Skeletal muscle tissue (tissue), 4 donors: ENCODE data around the gene SIRT4. TPM values are rescaled to one million over a fixed set of nuclear protein-coding genes. Genes with fewer than 3 reads are reported as not detected.

ENCODE experiments used
- H3K27ac ChIP-seq: one replicate; pipeline ENCODE4 v1.7.0; 2013; ENCODE audit warnings: mild to moderate bottlenecking, low read depth, low read length, inconsistent platforms
- H3K27me3 ChIP-seq, 3 donors: one replicate each; pipeline ENCODE4 v1.7.0; 2013; ENCODE audit warnings: low read length in 3 of 3; ENCODE audit not compliant: control insufficient read depth in 3 of 3, insufficient read depth in 3 of 3
- H3K36me3 ChIP-seq, 3 donors: one replicate each; pipeline ENCODE4 v1.7.0; 2013; ENCODE audit warnings: low read length in 3 of 3; ENCODE audit not compliant: control insufficient read depth in 3 of 3, insufficient read depth in 3 of 3
- H3K4me1 ChIP-seq, 3 donors: one replicate each; pipeline ENCODE4 v1.7.0; 2013; ENCODE audit warnings: low read length in 3 of 3, mild to moderate bottlenecking in 3 of 3; ENCODE audit not compliant: control insufficient read depth in 3 of 3, insufficient read depth in 3 of 3
- H3K4me3 ChIP-seq, 3 donors: one replicate each; pipeline ENCODE4 v1.7.0; 2013; ENCODE audit warnings: low read length in 3 of 3
- H3K9ac ChIP-seq, 3 donors: one replicate each; pipeline ENCODE4 v1.7.0; 2013; ENCODE audit warnings: low read length in 3 of 3, mild to moderate bottlenecking in 3 of 3, moderate library complexity in 2 of 3, low read depth in 1 of 3
- H3K9me3 ChIP-seq, 3 donors: one replicate each; pipeline ENCODE4 v1.7.0; 2013; ENCODE audit warnings: low read length in 3 of 3; ENCODE audit not compliant: control insufficient read depth in 3 of 3
- total RNA-seq: library from RNA; depleted of rRNA; stranded (reverse); fragments of >200 nt; gene quantifications from one replicate; pipeline ENCODE4 v1.2.3, GENCODE V29; 2014
- donor health status: Osteomylitis.

SIRT4 gene
- total RNA-seq, 1 donor from 2014 or later = 3.7 TPM

DNA sequence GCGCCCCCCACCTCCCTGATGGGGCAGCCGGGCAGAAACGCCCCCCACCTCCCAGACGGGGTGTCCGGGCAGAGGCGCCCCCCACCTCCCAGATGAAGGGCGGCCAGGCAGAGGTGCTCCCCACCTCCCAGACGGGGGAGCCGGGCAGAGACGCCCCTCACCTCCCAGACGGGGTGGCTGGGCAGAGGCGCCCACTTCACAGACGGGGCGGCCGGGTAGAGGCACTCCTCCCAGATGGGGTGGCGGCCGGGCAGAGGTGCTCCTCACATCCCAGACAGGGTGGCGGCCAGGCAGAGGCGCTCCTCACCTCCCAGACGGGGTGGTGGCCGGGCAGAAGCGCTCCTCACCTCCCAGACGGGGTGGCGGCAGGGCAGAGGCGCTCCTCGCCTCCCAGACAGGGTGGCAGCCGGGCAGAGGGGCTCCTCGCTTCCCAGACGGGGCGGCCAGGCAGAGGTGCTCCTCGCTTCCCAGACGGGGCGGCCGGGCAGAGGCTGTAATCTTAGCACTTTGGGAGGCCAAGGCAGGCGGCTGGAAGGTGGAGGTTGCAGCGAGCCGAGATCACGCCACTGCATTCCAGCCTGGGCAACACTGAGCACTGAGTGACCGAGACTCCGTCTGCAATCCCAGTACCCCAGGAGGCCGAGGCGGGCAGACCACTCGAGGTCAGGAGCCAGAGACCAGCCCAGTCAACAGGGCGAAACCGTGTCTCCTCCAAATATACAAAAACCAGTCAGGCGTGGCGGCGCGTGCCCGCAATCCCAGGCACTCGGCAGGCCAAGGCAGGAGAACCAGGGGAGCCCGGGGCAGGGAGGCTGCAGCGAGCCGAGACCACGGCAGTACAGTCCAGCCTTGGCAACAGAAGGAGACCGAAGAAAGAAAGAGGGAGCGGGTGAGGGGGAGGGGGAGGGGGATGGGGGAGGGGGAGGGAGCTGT, 23.7 kb upstream of the SIRT4 start:
- H3K9me3 ChIP-seq = no peaks in the 10 kb centered on the region
- no peak overlapping the region for H3K27ac ChIP-seq
- H3K4me3 ChIP-seq = no peak overlapping the region
- H3K4me1 ChIP-seq = no peaks in the 10 kb centered on the region
- no peaks in the 10 kb centered on the region for H3K27me3 ChIP-seq
- no peak overlapping the region for H3K9ac ChIP-seq
- no peaks in the 10 kb centered on the region for H3K36me3 ChIP-seq

DNA sequence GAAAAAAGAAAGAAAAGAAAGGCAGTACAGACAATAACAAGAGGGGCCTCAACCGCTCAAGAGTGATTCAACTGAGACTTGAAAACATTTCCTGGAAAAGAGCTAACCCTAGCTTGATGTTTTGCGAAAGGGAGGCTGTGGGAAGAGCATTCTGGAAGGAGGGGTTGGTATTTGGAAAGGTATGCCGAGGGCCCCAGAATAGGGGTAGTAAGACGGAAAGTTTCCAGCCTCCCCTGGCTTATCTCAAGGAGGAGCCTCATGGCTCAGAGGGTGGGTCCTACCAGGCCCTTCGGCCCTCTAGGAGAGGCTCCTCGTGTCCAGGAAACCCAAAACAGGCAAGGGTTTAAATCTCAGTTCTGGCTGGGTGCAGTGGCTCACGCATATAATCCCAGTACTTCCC, 18.8 kb upstream of the SIRT4 start:
- H3K9ac ChIP-seq = no peak overlapping the region
- H3K27me3 ChIP-seq = no peaks in the 10 kb centered on the region
- no peaks in the 10 kb centered on the region for H3K4me1 ChIP-seq
- H3K9me3 ChIP-seq = no peaks in the 10 kb centered on the region
- H3K27ac ChIP-seq = no peak overlapping the region
- H3K4me3 ChIP-seq = no peak overlapping the region
- H3K36me3 ChIP-seq = no peaks in the 10 kb centered on the region

DNA sequence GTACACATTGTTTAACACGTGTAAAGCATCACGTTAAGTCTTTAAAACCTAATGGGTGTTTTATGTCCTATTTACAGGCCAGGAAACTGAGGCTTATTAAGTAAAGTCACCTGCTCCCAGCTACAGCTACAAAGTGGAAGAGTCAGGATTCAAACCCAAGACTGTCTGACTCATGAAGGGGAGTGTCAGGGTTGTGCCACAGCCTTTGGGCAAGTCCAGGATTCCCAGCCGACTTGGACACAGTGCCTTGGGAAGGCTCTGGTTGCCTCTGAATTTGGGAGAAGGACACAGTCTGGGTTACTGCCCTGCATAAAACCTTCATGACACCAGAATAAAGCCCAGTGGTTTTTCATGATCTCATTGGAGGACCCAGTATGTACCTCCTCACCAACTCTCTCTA, 17.7 kb upstream of the SIRT4 start:
- Histone ChIP-seq H3K27ac (no peak overlapping the region), H3K9ac (no peak overlapping the region), H3K9me3 (no peaks in the 10 kb centered on the region), H3K27me3 (no peaks in the 10 kb centered on the region), H3K36me3 (no peaks in the 10 kb centered on the region), H3K4me3 (no peak overlapping the region), H3K4me1 (no peaks in the 10 kb centered on the region)

DNA sequence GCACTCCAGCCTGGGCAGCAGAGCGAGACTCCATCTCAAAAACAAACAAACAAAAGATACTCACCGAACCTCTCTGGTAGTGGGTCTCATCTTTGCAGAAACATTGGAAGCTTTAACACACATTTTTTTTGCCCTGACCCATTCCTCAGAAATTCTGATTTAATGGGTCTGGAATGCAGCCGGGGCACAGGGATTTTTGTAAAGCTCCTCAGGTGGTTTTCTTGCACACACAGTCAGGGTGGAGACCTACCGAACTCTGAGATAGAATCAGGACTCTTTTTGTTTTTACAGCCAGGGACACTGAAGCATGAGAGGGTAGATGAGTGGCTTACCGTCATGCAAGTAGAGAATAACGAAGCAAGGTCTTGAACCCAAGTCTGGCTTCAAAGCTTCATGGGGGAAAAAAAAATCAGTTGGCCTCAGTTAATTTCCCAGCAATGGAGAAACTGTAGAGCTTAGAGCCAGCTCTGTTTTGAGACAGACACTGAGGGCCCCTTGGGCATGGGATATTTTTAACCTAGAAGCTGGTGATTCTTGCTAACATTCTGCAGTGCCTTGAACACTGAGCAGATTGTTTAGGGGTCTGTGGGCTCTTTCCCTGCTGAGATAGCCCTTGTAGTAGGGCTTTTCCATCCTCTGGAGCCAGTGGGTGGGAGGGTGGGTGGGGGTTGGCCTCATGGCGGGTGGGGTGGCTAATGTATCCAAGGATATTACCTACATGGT, 15.2 kb upstream of the SIRT4 start:
- H3K27ac ChIP-seq = no peak overlapping the region
- H3K4me3 ChIP-seq = no peak overlapping the region

DNA sequence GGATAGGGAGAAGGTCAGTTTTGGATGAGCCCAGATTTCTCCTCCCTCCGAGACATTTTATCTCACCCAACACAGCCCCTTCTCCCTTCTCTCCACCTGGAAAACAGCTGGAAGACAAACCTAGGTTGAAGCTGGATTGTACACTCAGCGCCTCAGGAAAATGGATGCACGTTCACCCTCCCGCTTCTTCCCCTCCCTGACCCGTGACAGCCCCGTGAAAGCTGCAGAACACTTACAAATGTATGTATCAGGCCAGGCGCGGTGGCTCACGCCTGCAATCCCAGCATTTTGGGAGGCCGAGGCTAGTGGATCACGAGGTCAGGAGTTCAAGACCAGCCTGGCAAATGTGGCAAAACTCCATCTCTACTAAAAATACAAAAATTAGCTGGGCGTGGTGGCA, 14.6 kb upstream of the SIRT4 start:
- no peaks in the 10 kb centered on the region for H3K36me3 ChIP-seq
- H3K9ac ChIP-seq = no peak overlapping the region
- H3K4me3 ChIP-seq = no peak overlapping the region
- H3K27me3 ChIP-seq = no peaks in the 10 kb centered on the region
- peaks cover 7 to 12% (median 9%) of the 10 kb centered on the region in 3 donors for H3K4me1 ChIP-seq
- H3K9me3 ChIP-seq = no peaks in the 10 kb centered on the region
- H3K27ac ChIP-seq = no peak overlapping the region

More for the DNA sequence above, 15.2 kb upstream of the SIRT4 start:
- Histone ChIP-seq H3K4me1 (peaks cover 6 to 9% (median 7%) of the 10 kb centered on the region in 3 donors), H3K36me3 (no peaks in the 10 kb centered on the region), H3K9ac (no peak overlapping the region), H3K27me3 (no peaks in the 10 kb centered on the region), H3K9me3 (no peaks in the 10 kb centered on the region)

DNA sequence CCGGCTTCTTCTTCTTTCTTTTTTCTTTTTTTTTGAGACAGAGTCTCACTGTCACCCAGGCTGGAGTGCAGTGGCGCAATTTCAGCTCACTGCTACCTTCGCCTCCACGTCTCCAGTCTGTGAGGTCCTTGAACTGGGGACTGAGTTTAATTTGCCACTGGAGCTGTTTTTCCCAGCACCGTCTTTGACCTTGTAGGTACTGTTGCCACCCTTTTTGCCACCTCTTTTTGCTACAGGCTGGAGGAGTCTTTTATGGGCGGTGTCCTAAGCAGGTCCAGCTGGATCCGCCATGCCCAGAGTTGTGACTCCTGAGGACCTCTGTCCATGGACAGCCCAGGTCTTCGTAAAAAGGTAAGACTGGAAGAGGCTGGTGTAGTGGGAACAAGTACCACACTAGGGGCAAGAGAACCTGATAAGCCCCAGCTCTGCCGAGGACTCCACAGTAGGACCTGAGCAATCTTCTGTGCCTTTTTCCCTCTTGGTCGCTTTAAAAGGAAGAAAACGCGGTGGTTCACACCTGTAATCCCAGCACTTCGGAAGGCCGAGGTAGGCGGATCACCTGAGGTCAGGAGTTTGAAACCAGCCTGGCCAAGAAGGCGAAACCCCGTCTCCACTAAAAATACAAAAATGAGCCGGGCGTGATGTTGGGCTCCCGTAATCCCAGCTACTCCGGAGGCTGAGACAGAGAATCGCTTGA, 11.4 kb upstream of the SIRT4 start:
- H3K4me1 ChIP-seq = peaks cover 7 to 13% (median 10%) of the 10 kb centered on the region in 3 donors
- H3K4me3 ChIP-seq = peak overlapping the region; percentile 51 to 70 (median 68)
- H3K9ac ChIP-seq = peak overlapping the region; percentile 84 to 100 (median 87)
- no peaks in the 10 kb centered on the region for H3K27me3 ChIP-seq
- H3K27ac ChIP-seq = peak overlapping the region; percentile 98
- H3K36me3 ChIP-seq = no peaks in the 10 kb centered on the region
- no peaks in the 10 kb centered on the region for H3K9me3 ChIP-seq

DNA sequence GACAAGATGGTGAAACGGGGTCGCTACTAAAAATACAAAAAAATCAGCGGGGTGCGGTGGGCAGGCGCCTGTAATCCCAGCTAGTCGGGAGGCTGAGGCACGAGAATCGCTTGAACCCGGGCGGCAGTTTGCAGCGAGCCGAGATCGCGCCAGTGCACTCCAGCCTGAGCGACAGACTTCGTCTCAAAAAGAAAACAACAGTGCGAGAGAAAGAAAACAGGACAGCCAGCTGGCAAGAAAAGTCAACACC, 9.8 kb upstream of the SIRT4 start:
- peak overlapping the region; percentile 84 to 100 (median 87) for H3K9ac ChIP-seq
- H3K27me3 ChIP-seq = no peaks in the 10 kb centered on the region
- H3K4me1 ChIP-seq = peaks cover 7 to 13% (median 10%) of the 10 kb centered on the region in 3 donors
- H3K4me3 ChIP-seq = peak overlapping the region; percentile 70 to 88 (median 81)
- no peaks in the 10 kb centered on the region for H3K36me3 ChIP-seq
- H3K27ac ChIP-seq = peak overlapping the region; percentile 98
- no peaks in the 10 kb centered on the region for H3K9me3 ChIP-seq

DNA sequence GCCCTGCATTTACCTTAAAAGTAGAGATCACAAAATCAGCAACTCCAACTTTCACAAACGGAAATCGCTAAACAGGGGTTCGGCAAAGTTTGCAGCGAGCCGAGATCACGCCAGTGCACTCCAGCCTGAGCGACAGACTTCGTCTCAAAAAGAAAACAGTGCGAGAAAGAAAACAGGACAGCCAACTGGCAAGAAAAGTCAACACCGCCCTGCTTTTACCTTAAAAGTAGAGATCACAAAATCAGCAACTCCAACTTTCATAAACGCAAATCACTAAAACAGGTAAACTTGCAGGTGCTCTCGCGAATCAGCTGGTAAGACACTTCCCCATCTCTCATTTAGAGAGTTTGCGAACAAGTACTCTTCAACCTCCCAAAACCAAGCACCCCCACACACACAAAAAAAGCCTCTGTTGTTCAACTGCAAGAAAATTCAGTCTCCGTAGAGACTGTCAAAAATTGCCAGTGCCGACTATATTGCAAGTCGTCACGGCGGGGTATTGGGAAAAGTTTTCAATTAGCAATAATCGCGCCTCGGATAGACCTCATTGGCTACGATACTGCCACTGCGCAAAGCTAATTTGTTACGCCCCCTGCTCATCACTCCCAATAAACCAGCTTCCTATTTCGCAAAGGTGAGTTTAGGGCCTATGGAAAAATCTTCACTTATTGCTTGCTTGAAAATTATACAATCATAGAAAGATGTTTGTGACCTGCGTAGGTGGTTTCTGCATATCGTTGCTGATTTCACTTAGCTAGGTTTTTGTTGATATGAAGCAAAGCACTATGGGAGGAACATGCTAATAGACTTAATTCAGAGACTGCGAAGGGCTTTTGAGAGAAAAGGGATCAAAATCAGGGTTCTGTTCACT, 9.2 kb upstream of the SIRT4 start, which contains the start of gene RNU4-1:
Gene RNU4-1 (minus strand): TSS at position 577 of the 871 bp plus-strand sequence.
- peaks cover 7 to 13% (median 10%) of the 10 kb centered on the region in 3 donors for H3K4me1 ChIP-seq
- no peaks in the 10 kb centered on the region for H3K9me3 ChIP-seq
- H3K27ac ChIP-seq = peak within 1 kb of the TSS; percentile 98
- H3K36me3 ChIP-seq = no peaks in the 10 kb centered on the region
- peak within 1 kb of the TSS; percentile 84 to 100 (median 87) for H3K9ac ChIP-seq
- no peaks in the 10 kb centered on the region for H3K27me3 ChIP-seq
- H3K4me3 ChIP-seq = peak within 1 kb of the TSS; percentile 70 to 88 (median 81)

DNA sequence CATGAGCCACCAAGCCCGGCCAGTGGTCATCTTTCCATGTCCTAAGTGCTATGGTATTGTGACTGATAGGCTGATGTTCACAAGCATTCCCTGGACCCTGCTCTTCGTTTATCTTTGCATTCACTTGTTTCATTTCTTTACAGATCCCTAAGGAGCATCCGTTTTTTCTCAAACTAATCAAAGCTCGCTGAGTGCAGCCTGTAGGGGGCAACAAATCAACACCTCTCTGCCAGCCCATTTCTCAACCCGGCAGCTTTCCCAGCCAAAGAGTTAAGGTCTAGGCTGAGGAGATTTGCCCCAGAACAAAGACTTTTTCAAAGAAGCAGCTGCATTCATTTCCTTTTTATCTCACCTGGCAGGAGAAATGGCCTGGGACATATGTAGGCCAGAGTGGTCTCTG, 12.1 kb downstream of the SIRT4 start:
- Histone ChIP-seq H3K36me3 (no peaks in the 10 kb centered on the region), H3K27ac (no peak overlapping the region), H3K9me3 (no peaks in the 10 kb centered on the region), H3K9ac (no peak overlapping the region), H3K4me1 (peaks cover 7 to 8% (median 7%) of the 10 kb centered on the region in 3 donors), H3K27me3 (no peaks in the 10 kb centered on the region), H3K4me3 (no peak overlapping the region)
